ENCODE results near the gene ELOVL3. TPM values are rescaled to one million over a fixed set of nuclear protein-coding genes. Genes with fewer than 3 reads are reported as not detected.
"Not testable (repeated sequence)": the region's sequence is repeated elsewhere in the genome, so short reads cannot be mapped to it uniquely, and the experiment has no call there.

Gene ELOVL3
- total RNA-seq, 3 donors from 2014 or later: not detected

- Mint-ChIP-seq H3K9me3 (peaks cover 8% of the 10 kb centered on the region), H3K4me3 (no peak overlapping the region), H3K4me1 (ENCODE audit: low read depth) (no peaks in the 10 kb centered on the region), H3K36me3 (ENCODE audit: insufficient read depth) (no peaks in the 10 kb centered on the region), H3K27me3 (ENCODE audit: low read depth) (no peaks in the 10 kb centered on the region)
- DNase-seq (no peak), ATAC-seq (no peak)
Measured at GRCh38 chr10:102208311-102209035, 17.6 kb upstream of the ELOVL3 start.

- Mint-ChIP-seq H3K9me3 (no peaks in the 10 kb centered on the region), H3K4me1 (ENCODE audit: low read depth) (no peaks in the 10 kb centered on the region), H3K27me3 (ENCODE audit: low read depth) (peaks cover 2% of the 10 kb centered on the region), H3K4me3 (no peak overlapping the region), H3K36me3 (ENCODE audit: insufficient read depth) (no peaks in the 10 kb centered on the region)
- ATAC-seq: peak; percentile 46 to 53
- DNase-seq: no peak
Measured at GRCh38 chr10:102211615-102212299, 14.3 kb upstream of the ELOVL3 start.

- H3K4me3 Mint-ChIP-seq; DNase-seq; ATAC-seq; H3K9me3 Mint-ChIP-seq; H3K36me3 Mint-ChIP-seq (ENCODE audit: insufficient read depth); H3K27me3 Mint-ChIP-seq (ENCODE audit: low read depth); H3K4me1 Mint-ChIP-seq (ENCODE audit: low read depth): not testable (repeated sequence)
Measured at GRCh38 chr10:102213599-102213998, 12.5 kb upstream of the ELOVL3 start.

GRCh38 chr10:102219370-102219769, 6.7 kb upstream of the ELOVL3 start:
- H3K4me1 Mint-ChIP-seq (ENCODE audit: low read depth): no peaks in the 10 kb centered on the region
- ATAC-seq: no peak
- H3K9me3 Mint-ChIP-seq: no peaks in the 10 kb centered on the region

GRCh38 chr10:102220612-102221011, 5.5 kb upstream of the ELOVL3 start:
- Mint-ChIP-seq H3K36me3 (ENCODE audit: insufficient read depth) (no peaks in the 10 kb centered on the region), H3K27me3 (ENCODE audit: low read depth) (peaks cover 7% of the 10 kb centered on the region), H3K9me3 (no peaks in the 10 kb centered on the region), H3K4me3 (no peak overlapping the region), H3K4me1 (ENCODE audit: low read depth) (no peaks in the 10 kb centered on the region)
- DNase-seq (no peak), ATAC-seq (no peak)

More at GRCh38 chr10:102219370-102219769, 6.7 kb upstream of the ELOVL3 start:
- no peaks in the 10 kb centered on the region for H3K36me3 Mint-ChIP-seq (ENCODE audit: insufficient read depth)
- no peak for DNase-seq
- H3K27me3 Mint-ChIP-seq (ENCODE audit: low read depth): peaks cover 8% of the 10 kb centered on the region
- H3K4me3 Mint-ChIP-seq: no peak overlapping the region

- Mint-ChIP-seq H3K9me3 (no peaks in the 10 kb centered on the region), H3K4me1 (ENCODE audit: low read depth) (peaks cover 12% of the 10 kb centered on the region), H3K4me3 (no peak overlapping the region), H3K36me3 (ENCODE audit: insufficient read depth) (no peaks in the 10 kb centered on the region), H3K27me3 (ENCODE audit: low read depth) (peaks cover 23% of the 10 kb centered on the region)
- DNase-seq (no peak), ATAC-seq (no peak)
Measured at GRCh38 chr10:102222797-102223196, 3.3 kb upstream of the ELOVL3 start.

- H3K36me3 Mint-ChIP-seq (ENCODE audit: insufficient read depth): no peaks in the 10 kb centered on the region
- H3K9me3 Mint-ChIP-seq: no peaks in the 10 kb centered on the region
- H3K4me1 Mint-ChIP-seq (ENCODE audit: low read depth): peaks cover 18% of the 10 kb centered on the region
- DNase-seq (no peak), ATAC-seq (no peak)
- H3K27me3 Mint-ChIP-seq (ENCODE audit: low read depth): peaks cover 44% of the 10 kb centered on the region
- peak overlapping the region; percentile 62 for H3K4me3 Mint-ChIP-seq
Measured at GRCh38 chr10:102226542-102226870, 407 bp downstream of the ELOVL3 start.

- Mint-ChIP-seq H3K27me3 (ENCODE audit: low read depth) (peaks cover 47% of the 10 kb centered on the region), H3K9me3 (no peaks in the 10 kb centered on the region), H3K4me3 (no peak overlapping the region), H3K36me3 (ENCODE audit: insufficient read depth) (no peaks in the 10 kb centered on the region), H3K4me1 (ENCODE audit: low read depth) (peaks cover 18% of the 10 kb centered on the region)
- no peak for DNase-seq
- ATAC-seq: no peak
Measured at GRCh38 chr10:102227050-102227449, 951 bp downstream of the ELOVL3 start.

GRCh38 chr10:102229810-102230263, 3.7 kb downstream of the ELOVL3 start:
- DNase-seq: peak; percentile 85
- no peaks in the 10 kb centered on the region for H3K9me3 Mint-ChIP-seq
- ATAC-seq: peak; percentile 57 to 64
- H3K4me3 Mint-ChIP-seq: peak overlapping the region; percentile 82
- H3K27me3 Mint-ChIP-seq (ENCODE audit: low read depth): peaks cover 52% of the 10 kb centered on the region
- no peaks in the 10 kb centered on the region for H3K36me3 Mint-ChIP-seq (ENCODE audit: insufficient read depth)
- H3K4me1 Mint-ChIP-seq (ENCODE audit: low read depth): peaks cover 18% of the 10 kb centered on the region

GRCh38 chr10:102230264-102230860, 4.3 kb downstream of the ELOVL3 start:
- peak; percentile 23 for DNase-seq
- Mint-ChIP-seq H3K4me1 (ENCODE audit: low read depth) (peaks cover 18% of the 10 kb centered on the region), H3K27me3 (ENCODE audit: low read depth) (peaks cover 52% of the 10 kb centered on the region), H3K9me3 (no peaks in the 10 kb centered on the region), H3K4me3 (peak overlapping the region; percentile 82), H3K36me3 (ENCODE audit: insufficient read depth) (no peaks in the 10 kb centered on the region)
- ATAC-seq: peak; percentile 38 to 44

- Mint-ChIP-seq H3K9me3 (no peaks in the 10 kb centered on the region), H3K27me3 (ENCODE audit: low read depth) (peaks cover 51% of the 10 kb centered on the region), H3K4me3 (peak overlapping the region; percentile 72), H3K36me3 (ENCODE audit: insufficient read depth) (no peaks in the 10 kb centered on the region), H3K4me1 (ENCODE audit: low read depth) (peaks cover 15% of the 10 kb centered on the region)
- DNase-seq (peak; percentile 38), ATAC-seq (peak; percentile 11 to 16)
Measured at GRCh38 chr10:102230861-102231356, 4.8 kb downstream of the ELOVL3 start.

- peaks cover 47% of the 10 kb centered on the region for H3K27me3 Mint-ChIP-seq (ENCODE audit: low read depth)
- ATAC-seq: peak; percentile 53 to 58
- H3K4me1 Mint-ChIP-seq (ENCODE audit: low read depth): peaks cover 8% of the 10 kb centered on the region
- H3K9me3 Mint-ChIP-seq: no peaks in the 10 kb centered on the region
- DNase-seq: peak; percentile 65
- H3K36me3 Mint-ChIP-seq (ENCODE audit: insufficient read depth): no peaks in the 10 kb centered on the region
- H3K4me3 Mint-ChIP-seq: peak overlapping the region; percentile 72
Measured at GRCh38 chr10:102231357-102232318, 5.5 kb downstream of the ELOVL3 start.

GRCh38 chr10:102233997-102234396, 7.9 kb downstream of the ELOVL3 start:
- Mint-ChIP-seq H3K36me3 (ENCODE audit: insufficient read depth) (no peaks in the 10 kb centered on the region), H3K4me3 (no peak overlapping the region), H3K9me3 (no peaks in the 10 kb centered on the region), H3K4me1 (ENCODE audit: low read depth) (peaks cover 5% of the 10 kb centered on the region), H3K27me3 (ENCODE audit: low read depth) (peaks cover 24% of the 10 kb centered on the region)
- ATAC-seq (no peak), DNase-seq (no peak)

Measured in activated T-cell treated with anti-CD3 and anti-CD28 coated beads, Interleukin-2, amount 50 U/mL, for 4 hours (primary cell).